Measurements from ENCODE around the gene PGRMC2.
"Not testable (repeated sequence)": the region's sequence is repeated elsewhere in the genome, so short reads cannot be mapped to it uniquely, and the experiment has no call there.

Gene PGRMC2

GRCh38 chr4:128265550-128265949, 22.1 kb downstream of the PGRMC2 start:
- DNase-seq, result not testable (repeated sequence)

- not testable (repeated sequence) for DNase-seq
Observed at GRCh38 chr4:128259889-128260288, 27.7 kb downstream of the PGRMC2 start.

DNA sequence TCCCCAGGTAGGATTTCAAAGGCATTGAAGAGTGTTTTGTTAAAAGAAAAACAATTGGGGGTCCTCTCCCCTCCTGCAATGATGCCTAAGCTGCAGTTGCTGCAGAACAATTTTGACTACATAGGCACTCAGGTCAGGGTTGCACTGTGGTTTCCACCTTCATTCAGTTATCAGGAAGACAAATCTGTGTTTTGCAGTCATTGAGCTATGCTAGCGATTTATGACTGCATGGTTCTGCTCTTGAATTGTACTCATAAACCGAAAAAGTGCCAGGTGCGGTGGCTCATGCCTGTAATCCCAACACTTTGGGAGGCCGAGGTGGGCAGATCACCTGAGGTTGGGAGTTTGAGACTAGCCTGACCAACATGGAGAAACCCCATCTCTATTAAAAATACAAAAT, 29.4 kb downstream of the PGRMC2 start:
- DNase-seq, result not testable (repeated sequence)

GRCh38 chr4:128256539-128256938, 31.1 kb downstream of the PGRMC2 start:
- no peak for DNase-seq

DNA sequence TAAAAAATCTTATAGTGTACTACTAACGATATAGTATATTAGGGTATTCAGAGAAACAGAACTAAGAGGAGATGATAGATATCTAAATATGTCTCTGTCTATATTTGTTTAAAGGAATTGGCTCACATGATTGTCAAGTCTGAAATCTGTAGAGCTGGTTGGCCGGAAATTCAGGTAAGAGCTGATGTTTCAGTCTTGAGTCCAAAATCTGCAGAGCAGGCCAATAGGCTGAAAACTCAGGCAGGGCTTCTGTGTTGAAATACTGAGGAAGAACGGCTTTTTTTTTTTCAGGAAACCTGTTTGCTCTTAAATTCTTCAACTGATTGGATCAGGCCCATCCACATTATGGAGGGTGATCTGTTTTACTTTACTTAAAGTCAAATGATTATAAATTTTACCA, 31.7 kb downstream of the PGRMC2 start:
- no peak for DNase-seq

DNA sequence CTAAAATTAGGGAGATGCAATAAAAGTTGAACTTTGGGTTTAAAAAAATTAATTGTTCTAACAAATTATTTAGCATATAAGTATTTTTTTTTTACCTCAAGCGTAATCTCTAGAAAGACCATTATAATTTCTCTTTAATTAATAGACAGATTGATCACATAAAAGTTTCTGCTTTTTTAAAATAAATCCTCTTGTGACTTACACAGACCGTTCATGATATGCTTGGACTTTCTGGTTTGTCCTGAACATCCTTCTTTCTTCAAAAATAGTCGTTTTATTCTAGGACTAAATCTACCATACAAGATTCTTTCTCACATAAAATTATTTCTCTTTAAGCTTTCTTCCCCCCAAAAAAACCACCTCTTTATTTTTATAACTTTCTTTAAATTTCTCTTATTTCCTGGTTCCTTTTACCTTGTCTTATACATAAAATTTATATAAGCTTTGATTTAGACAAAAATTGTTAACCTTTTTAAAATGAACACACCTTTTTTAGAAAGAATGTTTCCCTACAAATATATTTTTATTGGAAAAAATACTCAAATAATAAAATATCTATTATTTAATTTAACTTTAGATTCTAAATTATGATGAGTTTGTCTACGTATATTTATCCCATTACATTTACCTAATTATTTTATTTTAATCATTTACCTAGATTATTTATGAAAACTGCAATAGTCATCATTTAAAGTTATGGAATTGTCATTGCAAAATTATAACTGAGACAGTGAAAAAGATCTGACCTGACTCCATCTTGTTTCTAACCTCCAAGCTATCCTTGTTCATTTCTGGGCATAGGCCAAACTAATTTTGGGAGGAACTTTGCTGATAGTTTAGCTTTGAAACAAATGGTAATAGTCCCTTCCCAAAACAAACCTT, 37.6 kb downstream of the PGRMC2 start:
- no peak for DNase-seq

- DNase-seq, result no peak
Observed at GRCh38 chr4:128247906-128248305, 39.7 kb downstream of the PGRMC2 start.

DNA sequence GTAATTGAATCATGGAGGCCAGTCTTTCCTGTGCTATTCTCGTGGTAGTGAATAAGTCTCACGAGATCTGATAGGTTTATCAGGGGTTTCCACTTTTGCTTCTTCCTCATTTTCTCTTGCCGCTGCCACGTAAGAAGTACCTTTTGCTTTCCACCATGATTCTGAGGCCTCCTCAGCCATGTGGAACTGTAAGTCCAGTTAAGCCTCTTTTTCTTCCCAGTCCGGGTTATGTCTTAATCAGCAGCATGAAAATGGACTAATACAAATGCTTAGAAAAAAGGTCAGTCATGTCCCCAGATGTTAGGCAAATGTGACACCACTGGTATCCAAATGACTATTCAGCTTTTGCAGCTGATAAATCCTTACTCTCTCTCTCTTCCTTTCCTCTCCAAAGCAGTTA, 42.2 kb downstream of the PGRMC2 start:
- DNase-seq, result not testable (repeated sequence)

DNA sequence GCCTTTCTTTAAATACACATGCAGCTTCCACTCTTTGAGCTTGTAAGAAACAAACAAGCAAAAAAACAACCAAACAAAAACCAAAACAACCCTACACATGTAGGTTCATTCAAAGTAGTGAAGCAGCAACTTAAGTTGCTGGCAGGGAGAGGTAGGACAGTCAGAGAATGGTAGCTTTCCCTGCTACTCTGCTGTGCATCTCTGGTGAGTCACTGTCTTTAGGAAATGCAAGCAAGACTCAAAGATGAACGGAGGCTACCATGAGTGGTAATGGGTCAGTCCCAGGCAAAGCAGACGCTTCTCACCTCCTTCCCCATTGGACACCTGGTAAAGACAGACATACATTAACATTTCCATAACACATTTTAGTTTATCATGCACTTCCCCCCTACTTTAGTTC, 43.2 kb downstream of the PGRMC2 start:
- DNase-seq, result no peak

GRCh38 chr4:128242601-128243000, 45.0 kb downstream of the PGRMC2 start:
- no peak for DNase-seq

DNA sequence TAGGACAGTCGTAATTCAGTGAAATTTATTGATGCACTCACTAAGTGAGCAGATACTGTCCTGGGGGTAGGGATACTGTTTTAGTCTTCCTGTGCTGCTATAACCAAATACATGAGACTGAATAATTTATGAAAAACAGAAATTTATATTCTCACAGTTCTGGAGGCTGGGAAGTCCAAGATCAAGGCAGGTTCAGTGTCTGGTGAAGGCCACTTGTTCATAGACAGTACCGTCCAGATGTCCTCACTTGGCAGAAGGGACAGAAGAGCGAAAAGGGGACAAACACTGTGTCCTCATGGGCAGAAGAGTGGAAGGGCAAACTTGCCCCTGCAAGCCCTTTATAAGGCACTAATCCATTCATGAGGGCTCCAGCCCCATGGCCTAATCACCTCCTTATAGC, 45.6 kb downstream of the PGRMC2 start:
- DNase-seq, result no peak

DNA sequence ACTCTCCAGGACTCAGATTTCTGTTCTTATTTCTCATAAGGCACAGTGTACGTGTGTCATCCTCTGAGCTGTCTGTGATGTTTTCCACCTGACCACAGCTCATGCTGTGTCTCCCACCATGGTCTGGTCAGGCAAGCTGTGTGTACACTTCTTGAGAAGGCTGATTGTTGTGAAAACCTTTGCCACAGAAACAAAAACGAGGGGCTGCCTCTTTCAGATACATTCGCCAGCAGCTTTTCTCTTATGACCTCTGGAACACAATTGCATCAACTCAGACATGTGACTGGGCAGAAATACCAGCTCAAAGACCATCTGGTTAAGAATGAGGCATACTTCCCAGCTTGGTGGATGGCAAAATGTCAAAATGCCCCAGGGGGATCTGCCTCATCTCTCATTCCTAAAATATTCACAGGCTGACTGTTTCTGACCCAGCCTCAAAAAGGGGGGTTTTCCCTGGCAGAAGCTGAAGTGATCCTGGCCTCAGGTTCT, 46.1 kb downstream of the PGRMC2 start:
- no peak for DNase-seq

GRCh38 chr4:128241019-128241418, 46.6 kb downstream of the PGRMC2 start:
- no peak for DNase-seq

- no peak for DNase-seq
Observed at GRCh38 chr4:128234836-128235235, 52.8 kb downstream of the PGRMC2 start.

- DNase-seq, result no peak
Observed at GRCh38 chr4:128232719-128233118, 54.9 kb downstream of the PGRMC2 start.

DNA sequence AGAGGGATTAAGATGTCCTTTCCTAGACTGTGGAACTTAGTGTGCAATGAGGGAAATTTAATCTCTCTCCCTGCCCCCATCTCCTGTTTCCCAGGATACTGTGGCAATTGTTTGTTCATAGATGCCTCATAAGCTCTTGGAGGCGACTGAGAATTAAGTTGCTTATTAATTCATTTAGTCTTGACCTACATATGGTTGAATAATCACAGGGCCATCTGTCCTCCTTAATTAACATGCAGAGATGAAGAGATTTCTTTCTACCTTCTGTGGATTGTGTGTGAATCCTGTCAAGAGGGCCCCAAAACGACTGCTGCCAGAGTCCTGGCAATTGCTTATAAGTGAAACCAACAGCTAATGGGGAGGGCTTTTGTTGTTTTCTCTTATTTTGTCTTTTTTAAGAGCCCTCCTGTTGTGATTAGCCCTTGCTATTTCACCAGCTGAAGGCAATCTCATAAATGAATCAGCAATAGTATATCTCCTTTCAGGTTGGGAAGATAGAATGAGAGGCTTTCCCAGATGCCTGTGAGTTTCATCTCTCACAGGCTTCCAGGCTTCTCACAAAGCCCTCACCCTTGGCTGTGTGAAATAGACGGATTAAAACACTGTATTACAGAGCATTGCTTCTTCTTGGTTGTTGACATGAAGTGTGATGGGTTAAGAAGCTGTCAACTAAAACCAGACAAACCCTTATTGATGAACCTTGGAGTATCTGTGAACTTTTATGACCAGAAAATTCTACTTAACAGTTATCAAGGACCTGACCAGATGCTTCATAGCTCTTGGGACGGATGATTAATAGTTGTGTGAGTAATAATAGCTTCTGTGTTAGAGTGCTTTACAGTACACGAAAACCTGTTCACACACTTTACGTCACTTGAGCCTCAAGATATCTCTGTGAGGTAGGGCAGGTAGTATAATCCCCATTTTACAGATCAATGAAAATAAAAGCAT, 58.5 kb downstream of the PGRMC2 start:
- DNase-seq, result peak; percentile 33

DNA sequence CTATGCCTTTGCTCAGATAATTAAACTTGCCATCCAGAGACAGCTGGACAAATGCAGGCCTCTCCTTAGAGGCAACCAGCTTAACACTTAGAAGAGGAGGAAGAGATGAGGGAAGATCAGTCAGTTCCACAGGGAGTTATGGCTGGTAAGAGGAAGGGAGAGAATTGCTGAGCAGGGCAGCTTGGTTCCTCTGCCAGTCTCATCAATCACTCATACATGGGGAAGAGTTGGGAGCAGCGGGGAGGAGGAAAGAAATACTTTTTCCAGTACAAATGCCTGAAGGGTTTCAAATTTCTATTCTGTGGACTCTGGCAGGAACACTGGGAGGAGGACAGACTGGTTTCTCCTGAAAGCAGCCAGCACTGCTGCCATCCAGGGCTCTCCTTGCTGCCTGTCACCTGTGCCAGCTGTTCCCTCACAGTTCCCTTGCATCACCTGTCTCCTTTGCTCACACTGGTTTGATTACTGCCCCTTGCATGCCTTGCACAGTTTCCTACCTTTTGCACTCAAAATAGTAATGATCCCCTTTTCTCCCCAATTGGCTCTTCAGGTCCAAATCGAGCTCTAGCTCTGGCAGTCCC, 59.5 kb downstream of the PGRMC2 start:
- no peak for DNase-seq

DNA sequence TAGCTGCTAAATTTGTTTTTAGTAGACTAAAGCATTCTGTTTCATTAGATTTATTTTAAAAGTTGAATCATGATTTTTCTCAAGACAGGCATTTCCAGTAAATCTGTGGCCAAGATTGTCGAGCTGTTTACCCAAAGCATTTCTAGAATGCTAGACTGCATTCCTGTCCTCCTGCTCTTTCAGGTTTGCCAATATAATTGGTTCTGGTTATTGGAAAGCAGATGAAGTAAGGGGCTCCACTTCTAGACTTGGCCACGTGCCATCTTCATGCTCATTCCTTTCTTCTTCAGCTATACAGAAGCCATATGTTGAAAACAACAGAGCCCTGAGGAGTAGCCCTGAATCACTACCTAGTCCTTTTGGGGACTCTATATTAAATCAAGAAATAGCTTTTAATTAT, 62.5 kb downstream of the PGRMC2 start:
- no peak for DNase-seq

- no peak for DNase-seq
Observed at GRCh38 chr4:128221586-128221985, 66.0 kb downstream of the PGRMC2 start.

DNA sequence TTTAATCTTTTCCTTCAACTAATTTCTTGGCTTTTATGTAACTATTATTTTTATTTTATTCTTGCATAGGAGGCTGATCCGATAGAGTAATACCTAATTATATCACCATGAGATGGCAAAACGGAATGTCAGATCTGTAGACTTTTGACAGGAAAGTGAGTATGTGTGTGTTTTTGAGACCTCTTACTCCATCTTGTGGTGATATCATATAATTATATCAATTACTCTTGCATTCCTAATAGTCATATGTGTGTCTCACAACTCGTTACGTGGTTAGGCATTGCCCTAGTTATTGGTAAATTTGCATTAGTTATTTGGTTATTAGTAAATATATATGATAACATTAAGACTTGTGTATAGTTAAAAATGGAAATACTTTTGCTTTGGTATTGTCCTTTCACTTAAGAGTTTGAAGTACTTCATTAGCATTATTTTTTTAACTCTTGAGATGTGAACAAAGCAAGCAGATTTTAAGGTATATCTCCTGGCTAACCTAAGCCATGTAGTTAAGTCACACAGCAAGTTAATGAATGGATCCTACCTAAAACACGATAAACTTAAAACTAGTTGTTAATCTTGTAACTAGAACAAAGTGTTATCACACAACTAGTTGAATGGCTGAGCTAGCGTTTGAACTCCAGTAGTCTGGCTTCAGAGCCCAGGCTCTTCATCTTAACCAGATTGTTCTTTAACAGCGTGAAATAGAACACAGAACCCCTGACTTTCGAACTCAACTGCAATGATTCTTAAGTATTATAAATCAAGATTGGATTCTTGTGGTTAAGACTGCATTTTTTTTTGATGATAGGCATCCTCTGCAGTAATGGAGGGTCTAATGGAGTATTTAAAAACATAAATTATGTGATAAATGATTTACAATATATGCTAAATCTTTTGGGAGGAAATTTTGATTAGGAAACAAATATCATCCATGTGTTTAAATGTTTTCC, 67.1 kb downstream of the PGRMC2 start:
- DNase-seq, result no peak

Data from NCI-H1417 treated with DMSO at 0.1 percent for 48 hours (cell line).